B cell (primary cell): ENCODE measurements around the gene SLC37A1. TPM values are rescaled to one million over a fixed set of nuclear protein-coding genes. Genes with fewer than 3 reads are reported as not detected.

Source experiments
- ATAC-seq: fragments of 200-7000 bp; cut with Tn5 transposase; one replicate; pipeline ENCODE4 v1.10.0; 2021; ENCODE audit warnings: low read depth, mild to moderate bottlenecking, moderate number of reproducible peaks, moderate library complexity
- CTCF ChIA-PET: fragments of 350-600 bp; sonication (Branson Sonifier 250); formaldehyde crosslinking; loops from one replicate; lab custom pipeline; 2021; ENCODE audit warnings: antibody characterized with exemption, inconsistent platforms; lab: Charles Lee
- POLR2A ChIA-PET: fragments of 350-600 bp; sonication (Branson Sonifier 250); formaldehyde crosslinking; loops from one replicate; lab custom pipeline; 2021; ENCODE audit warnings: antibody characterized with exemption; lab: Charles Lee
- DNase-seq: peaks from one replicate; pipeline ENCODE4 v3.0.0; 2013
- H2AFZ ChIP-seq: 2 replicates; pipeline ENCODE4 v1.6.1; 2012; ENCODE audit warnings: mild to moderate bottlenecking, low read depth, low read length; ENCODE audit not compliant: insufficient read depth, poor library complexity, severe bottlenecking
- H3K27ac ChIP-seq, 2 donors: 1 replicate in 1 of 2; 2 replicates in 1 of 2; pipeline ENCODE4 v1.5.1; 2012 to 2013; ENCODE audit warnings: low read length in 2 of 2, mild to moderate bottlenecking in 2 of 2, moderate library complexity in 1 of 2
- H3K27me3 ChIP-seq, 4 experiments: fragments of 200-600 bp in 1 of 4; sonication (generic) in 1 of 4; replicated peaks in 1 of 4; 1 replicate in 2 of 4; 2 replicates in 2 of 4; pipeline versions ENCODE4 v1.6.1 to v1.7.0; 2013 to 2016; ENCODE audit warnings: low read length in 3 of 4, mild to moderate bottlenecking in 2 of 4, mixed read lengths in 1 of 4, moderate library complexity in 1 of 4; ENCODE audit not compliant: insufficient read depth in 4 of 4, control insufficient read depth in 3 of 4; ENCODE audit errors: control extremely low read depth in 1 of 4
- H3K36me3 ChIP-seq, 2 experiments: replicated peaks in 1 of 2; 1 replicate in 1 of 2; 2 replicates in 1 of 2; pipeline versions ENCODE4 v1.6.1 to v1.7.1; 2013; ENCODE audit warnings: low read length in 1 of 2; ENCODE audit not compliant: insufficient read depth in 2 of 2, control insufficient read depth in 1 of 2; ENCODE audit errors: control extremely low read depth in 1 of 2, extremely low read depth in 1 of 2
- H3K4me1 ChIP-seq, 2 donors: fragments of 200-600 bp in 1 of 2; sonication (generic) in 1 of 2; 1 replicate in 1 of 2; 2 replicates in 1 of 2; pipeline versions ENCODE4 v1.5.1 to v1.6.1; 2013 to 2017; ENCODE audit warnings: low read length in 2 of 2; ENCODE audit not compliant: control insufficient read depth in 2 of 2, insufficient read depth in 2 of 2
- H3K4me2 ChIP-seq: replicated peaks from 2 replicates; pipeline ENCODE3; 2012; ENCODE audit warnings: mild to moderate bottlenecking, low read depth, low read length; ENCODE audit not compliant: poor library complexity, severe bottlenecking
- H3K4me3 ChIP-seq, 5 experiments: fragments of 200-600 bp in 1 of 5; sonication (generic) in 1 of 5; 1 replicate in 3 of 5; 2 replicates in 2 of 5; pipeline versions ENCODE4 v1.5.1 to v1.7.0; 2011 to 2016; ENCODE audit warnings: low read length in 4 of 5, mild to moderate bottlenecking in 4 of 5, low read depth in 2 of 5, control low read depth in 1 of 5, moderate library complexity in 1 of 5; ENCODE audit not compliant: insufficient read depth in 1 of 5; ENCODE audit errors: control extremely low read depth in 1 of 5, extremely low read depth in 1 of 5
- H3K79me2 ChIP-seq: fragments of 200-600 bp; sonication (generic); one replicate; pipeline ENCODE4 v1.6.0; 2016; ENCODE audit warnings: low read length; ENCODE audit not compliant: control insufficient read depth, insufficient read depth
- H3K9ac ChIP-seq: fragments of 200-600 bp; sonication (generic); 2 replicates; pipeline ENCODE4 v1.6.1; 2017; ENCODE audit warnings: mild to moderate bottlenecking, low read length, moderate library complexity
- H3K9me3 ChIP-seq, 3 donors: one replicate each; pipeline versions ENCODE4 v1.6.1 to v1.7.1; 2013; ENCODE audit warnings: low read length in 2 of 3; ENCODE audit not compliant: control insufficient read depth in 2 of 3, insufficient read depth in 1 of 3; ENCODE audit errors: control extremely low read depth in 1 of 3
- H4K20me1 ChIP-seq: 2 replicates; pipeline ENCODE4 v1.6.0; 2012; ENCODE audit warnings: mild to moderate bottlenecking, low read length; ENCODE audit not compliant: insufficient read depth, control insufficient read depth, poor library complexity, severe bottlenecking
- H3K27ac Mint-ChIP-seq: one replicate; pipeline ENCODE4 v1.8.0; 2021; ENCODE audit warnings: mixed read lengths
- H3K27me3 Mint-ChIP-seq: one replicate; pipeline ENCODE4 v1.8.0; 2021; ENCODE audit warnings: mixed read lengths
- H3K4me1 Mint-ChIP-seq: one replicate; pipeline ENCODE4 v1.8.0; 2021; ENCODE audit warnings: mixed read lengths
- H3K4me3 Mint-ChIP-seq: one replicate; pipeline ENCODE4 v1.8.0; 2021; ENCODE audit warnings: mixed read lengths
- H3K9me3 Mint-ChIP-seq: one replicate; pipeline ENCODE4 v1.8.0; 2022; ENCODE audit warnings: mixed read lengths; ENCODE audit not compliant: insufficient read depth
- EZH2 ChIP-seq: IDR thresholded peaks from 2 replicates; pipeline ENCODE4 v1.6.1; 2012; ENCODE audit warnings: borderline replicate concordance, low read depth, mild to moderate bottlenecking, moderate library complexity, low read length; ENCODE audit not compliant: insufficient read depth, poor library complexity, severe bottlenecking
- WGBS: methylation state at CpG from one replicate; pipeline ENCODE4 v1.1.5; 2013; ENCODE audit warnings: missing lambda C conversion rate; ENCODE audit not compliant: insufficient coverage; 5-methylcytosine and 5-hydroxymethylcytosine counted together
- intact Hi-C: fragments of 100-400 bp; cut with micrococcal nuclease; formaldehyde crosslinking; loops from one replicate; pipeline ENCODE4 v1.10.0; 2022
- polyA minus RNA-seq: library from RNA; depleted of rRNA, polyadenylated mRNA; stranded (reverse); fragments of >200 nt; gene quantifications from 2 replicates; pipeline ENCODE4 v1.2.3, GENCODE V29; 2012
- polyA plus RNA-seq: library from polyadenylated mRNA; depleted of rRNA; stranded (reverse); fragments of >200 nt; gene quantifications from 2 replicates; pipeline ENCODE4 v1.2.3, GENCODE V29; 2012
- total RNA-seq, 2 donors: library from RNA; stranded (reverse); fragments of 120-200 nt in 1 of 2; gene quantifications; 1 replicate in 1 of 2; 2 replicates in 1 of 2; pipeline versions ENCODE4 v1.2.3 to v1.2.4, GENCODE V29; 2013 to 2022
- TF ChIP-seq, protein P1 (sequence below): fragments of 200-600 bp; IDR thresholded peaks from one replicate; pipeline ENCODE4 v1.8.0; 2022; ENCODE audit warnings: antibody characterized with exemption, mild to moderate bottlenecking

SLC37A1 gene
- 58.8 and 60.2 TPM in 2 replicates for total RNA-seq
- total RNA-seq (2013), result 34.1 TPM
- 38.1 and 46.4 TPM in 2 replicates for polyA plus RNA-seq
- 39.9 and 69.2 TPM in 2 replicates for polyA minus RNA-seq

DNA sequence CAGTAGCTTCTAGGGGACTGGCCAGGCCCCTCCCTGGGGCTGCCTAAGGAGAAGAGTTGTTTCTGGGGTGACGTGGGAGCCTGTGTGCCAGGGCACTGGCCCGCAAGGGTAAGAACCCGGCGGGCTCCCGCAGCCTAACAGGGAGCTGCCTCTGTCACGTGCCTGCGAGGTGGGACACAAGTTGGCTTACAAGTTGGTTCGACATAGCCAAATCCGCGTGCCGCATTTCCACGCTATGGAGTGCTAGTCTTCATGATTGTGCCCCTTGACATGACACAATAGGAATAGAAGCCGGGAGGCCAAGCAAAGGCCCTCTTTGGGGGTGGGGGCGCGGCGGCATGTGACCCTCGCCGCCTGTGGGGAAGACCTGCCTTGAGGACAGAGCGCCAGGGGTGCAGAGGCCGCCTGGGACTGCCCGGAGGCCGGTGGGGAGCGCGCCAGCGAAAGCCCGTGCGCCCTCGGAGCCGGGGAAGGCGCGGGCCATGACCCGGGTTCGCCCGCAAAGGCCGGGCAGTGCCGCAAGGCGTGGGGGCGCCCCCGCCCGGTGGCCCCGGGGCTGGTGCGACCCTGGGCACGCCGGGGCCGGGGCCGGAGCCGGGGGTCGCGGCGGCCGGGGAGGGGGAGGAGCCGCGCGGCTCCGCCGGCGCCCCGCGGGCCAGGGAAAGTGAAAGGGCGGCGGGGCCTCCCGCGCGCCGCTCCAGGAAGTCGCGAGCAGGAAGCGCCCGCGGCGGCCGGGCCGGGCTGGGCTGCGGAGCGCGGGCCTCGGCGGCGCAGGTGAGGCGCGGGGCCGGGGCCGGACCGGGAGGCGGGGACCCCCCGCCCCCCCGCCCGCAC lies at the start of gene SLC37A1:
Gene SLC37A1 (plus strand): TSS at position 702 of the 834 bp plus-strand sequence. CDS start 4,603 bp downstream, outside the sequence.
- H3K27me3 Mint-ChIP-seq, result no peaks in the 10 kb centered on the region
- H3K4me1 Mint-ChIP-seq, result peaks cover 39% of the 10 kb centered on the region
- H3K4me1 ChIP-seq, result peaks cover 14 to 26% of the 10 kb centered on the region in 2 donors
- peaks cover 44% of the 10 kb centered on the region for H3K79me2 ChIP-seq
- intact Hi-C loops, result no loop called here
- peak; percentile 62 for ATAC-seq
- peak within 1 kb of the TSS; percentile 74 for H2AFZ ChIP-seq
- CTCF ChIA-PET, result interaction anchor here (0.9 to 2.0 kb wide), 6 partner anchors 10 to 697 kb away, joined by 3 to 17 read pairs (median 5); no protein-coding TSS in a partner anchor
- peaks cover 1 to 14% of the 10 kb centered on the region in 2 experiments for H3K36me3 ChIP-seq
- peak within 1 kb of the TSS; percentile 91 for H3K27ac Mint-ChIP-seq
- POLR2A ChIA-PET, result interaction anchor here (0.7 to 1.2 kb wide), 3 partner anchors 22 to 175 kb away, joined by 3 read pairs; no protein-coding TSS in a partner anchor
- peak within 1 kb of the TSS; percentile 92 for H3K9ac ChIP-seq
- peak within 1 kb of the TSS; percentile 90 to 91 for H3K27ac ChIP-seq
- DNase-seq, result peak; percentile 76
- H3K4me2 ChIP-seq, result peak within 1 kb of the TSS; percentile 92
- TF ChIP-seq EZH2, result no peak
- TF ChIP-seq, protein P1, sequence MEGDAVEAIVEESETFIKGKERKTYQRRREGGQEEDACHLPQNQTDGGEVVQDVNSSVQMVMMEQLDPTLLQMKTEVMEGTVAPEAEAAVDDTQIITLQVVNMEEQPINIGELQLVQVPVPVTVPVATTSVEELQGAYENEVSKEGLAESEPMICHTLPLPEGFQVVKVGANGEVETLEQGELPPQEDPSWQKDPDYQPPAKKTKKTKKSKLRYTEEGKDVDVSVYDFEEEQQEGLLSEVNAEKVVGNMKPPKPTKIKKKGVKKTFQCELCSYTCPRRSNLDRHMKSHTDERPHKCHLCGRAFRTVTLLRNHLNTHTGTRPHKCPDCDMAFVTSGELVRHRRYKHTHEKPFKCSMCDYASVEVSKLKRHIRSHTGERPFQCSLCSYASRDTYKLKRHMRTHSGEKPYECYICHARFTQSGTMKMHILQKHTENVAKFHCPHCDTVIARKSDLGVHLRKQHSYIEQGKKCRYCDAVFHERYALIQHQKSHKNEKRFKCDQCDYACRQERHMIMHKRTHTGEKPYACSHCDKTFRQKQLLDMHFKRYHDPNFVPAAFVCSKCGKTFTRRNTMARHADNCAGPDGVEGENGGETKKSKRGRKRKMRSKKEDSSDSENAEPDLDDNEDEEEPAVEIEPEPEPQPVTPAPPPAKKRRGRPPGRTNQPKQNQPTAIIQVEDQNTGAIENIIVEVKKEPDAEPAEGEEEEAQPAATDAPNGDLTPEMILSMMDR, result no peak
- H3K9me3 ChIP-seq, result no peaks in the 10 kb centered on the region
- H3K4me3 Mint-ChIP-seq, result peak within 1 kb of the TSS; percentile 89
- H3K27me3 ChIP-seq, result no peaks in the 10 kb centered on the region
- peak within 1 kb of the TSS; percentile 63 to 94 (median 84) for H3K4me3 ChIP-seq
- WGBS, result 12% methylated on average over 88 of the region's 88 CpGs
- peaks cover 4% of the 10 kb centered on the region for H4K20me1 ChIP-seq
- H3K9me3 Mint-ChIP-seq, result no peaks in the 10 kb centered on the region
